GM12875 (cell line): ENCODE results near the gene SLC66A2.

Source experiments
- H3K4me3 ChIP-seq: one replicate; pipeline ENCODE4 v1.5.1; 2011; ENCODE audit warnings: low read depth, low read length, control low read depth
- TF ChIP-seq, protein P1 (sequence below): IDR thresholded peaks from 2 replicates; pipeline ENCODE4 v1.5.1; 2011; ENCODE audit warnings: low read depth, mild to moderate bottlenecking, control low read depth, inconsistent platforms, low read length, moderate library complexity, borderline replicate concordance; ENCODE audit not compliant: insufficient read depth

SLC66A2 gene

DNA sequence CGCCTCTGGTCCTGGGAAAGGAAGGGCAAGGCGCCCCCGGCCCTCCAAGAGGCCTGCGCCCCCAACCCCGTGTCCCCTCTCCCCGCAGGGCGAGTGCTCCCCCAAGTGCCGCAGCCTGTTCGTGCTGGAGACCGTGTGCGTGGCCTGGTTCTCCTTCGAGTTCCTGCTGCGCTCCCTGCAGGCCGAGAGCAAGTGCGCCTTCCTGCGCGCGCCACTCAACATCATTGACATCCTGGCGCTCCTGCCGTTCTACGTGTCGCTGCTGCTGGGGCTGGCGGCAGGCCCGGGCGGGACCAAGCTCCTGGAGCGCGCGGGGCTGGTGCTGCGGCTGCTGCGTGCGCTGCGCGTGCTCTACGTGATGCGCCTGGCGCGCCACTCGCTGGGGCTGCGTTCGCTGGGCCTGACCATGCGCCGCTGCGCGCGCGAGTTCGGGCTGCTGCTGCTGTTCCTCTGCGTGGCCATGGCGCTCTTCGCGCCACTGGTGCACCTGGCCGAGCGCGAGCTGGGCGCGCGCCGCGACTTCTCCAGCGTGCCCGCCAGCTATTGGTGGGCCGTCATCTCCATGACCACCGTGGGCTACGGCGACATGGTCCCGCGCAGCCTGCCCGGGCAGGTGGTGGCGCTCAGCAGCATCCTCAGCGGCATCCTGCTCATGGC, 52.4 kb downstream of the SLC66A2 start:
- no peak overlapping the region for H3K4me3 ChIP-seq

DNA sequence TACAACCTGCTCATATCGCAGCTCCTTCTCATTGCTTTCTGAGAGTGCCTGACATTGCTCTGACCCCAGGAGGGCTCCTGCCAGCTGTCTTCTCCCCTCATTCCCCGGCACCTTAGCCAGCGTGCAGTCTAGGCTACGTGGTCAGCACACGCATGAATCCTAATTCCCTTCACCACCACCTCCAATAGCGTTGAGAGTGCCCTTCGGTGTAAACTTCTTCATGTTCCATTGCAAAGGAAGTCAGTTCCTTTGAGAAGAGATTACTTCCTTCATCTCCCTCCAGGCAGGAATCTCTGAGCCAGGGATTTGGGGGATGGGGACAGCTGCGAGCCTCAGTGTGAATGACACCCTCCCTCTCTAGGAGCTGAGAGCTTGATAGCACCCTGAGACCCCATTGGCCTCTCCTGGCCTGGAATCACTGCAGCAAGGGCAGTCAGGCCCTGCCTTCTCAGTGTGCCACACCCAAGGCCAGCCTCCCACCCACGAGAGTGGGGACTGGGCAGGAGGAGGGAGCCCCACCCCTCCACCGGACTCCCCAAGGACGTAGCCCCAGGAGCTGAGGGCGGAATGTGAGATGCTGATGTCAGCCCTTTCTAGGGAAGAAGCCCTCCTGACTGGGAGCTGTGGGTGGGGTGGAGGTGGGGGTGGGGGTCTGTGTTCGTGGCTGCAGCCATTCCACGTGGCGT, 53.4 kb downstream of the SLC66A2 start:
- H3K4me3 ChIP-seq = no peak overlapping the region
- TF ChIP-seq, protein P1, sequence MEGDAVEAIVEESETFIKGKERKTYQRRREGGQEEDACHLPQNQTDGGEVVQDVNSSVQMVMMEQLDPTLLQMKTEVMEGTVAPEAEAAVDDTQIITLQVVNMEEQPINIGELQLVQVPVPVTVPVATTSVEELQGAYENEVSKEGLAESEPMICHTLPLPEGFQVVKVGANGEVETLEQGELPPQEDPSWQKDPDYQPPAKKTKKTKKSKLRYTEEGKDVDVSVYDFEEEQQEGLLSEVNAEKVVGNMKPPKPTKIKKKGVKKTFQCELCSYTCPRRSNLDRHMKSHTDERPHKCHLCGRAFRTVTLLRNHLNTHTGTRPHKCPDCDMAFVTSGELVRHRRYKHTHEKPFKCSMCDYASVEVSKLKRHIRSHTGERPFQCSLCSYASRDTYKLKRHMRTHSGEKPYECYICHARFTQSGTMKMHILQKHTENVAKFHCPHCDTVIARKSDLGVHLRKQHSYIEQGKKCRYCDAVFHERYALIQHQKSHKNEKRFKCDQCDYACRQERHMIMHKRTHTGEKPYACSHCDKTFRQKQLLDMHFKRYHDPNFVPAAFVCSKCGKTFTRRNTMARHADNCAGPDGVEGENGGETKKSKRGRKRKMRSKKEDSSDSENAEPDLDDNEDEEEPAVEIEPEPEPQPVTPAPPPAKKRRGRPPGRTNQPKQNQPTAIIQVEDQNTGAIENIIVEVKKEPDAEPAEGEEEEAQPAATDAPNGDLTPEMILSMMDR = no peak

More for the DNA sequence above, 52.4 kb downstream of the SLC66A2 start:
- TF ChIP-seq, protein P1 = no peak

DNA sequence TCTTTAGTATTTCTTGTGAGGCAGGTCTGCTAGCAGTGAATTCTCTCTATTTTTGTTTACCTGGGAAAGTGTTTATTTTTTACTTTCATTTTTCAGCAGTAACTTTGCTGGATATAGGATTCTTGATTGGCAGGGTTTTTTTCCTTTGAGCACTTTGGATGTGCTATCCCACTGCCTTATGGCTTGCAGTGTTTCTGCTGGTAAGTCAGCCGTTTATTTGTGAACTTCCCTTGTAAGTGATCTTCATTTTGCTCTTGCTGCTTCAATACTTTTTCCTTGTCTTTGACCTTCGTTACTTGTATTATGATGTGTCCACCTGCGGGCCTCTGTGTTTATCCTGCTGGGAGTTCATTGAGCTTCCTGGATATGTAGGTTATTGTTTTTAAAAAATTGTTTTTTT, 54.7 kb downstream of the SLC66A2 start:
- TF ChIP-seq, protein P1 = no peak
- H3K4me3 ChIP-seq = no peak overlapping the region

DNA sequence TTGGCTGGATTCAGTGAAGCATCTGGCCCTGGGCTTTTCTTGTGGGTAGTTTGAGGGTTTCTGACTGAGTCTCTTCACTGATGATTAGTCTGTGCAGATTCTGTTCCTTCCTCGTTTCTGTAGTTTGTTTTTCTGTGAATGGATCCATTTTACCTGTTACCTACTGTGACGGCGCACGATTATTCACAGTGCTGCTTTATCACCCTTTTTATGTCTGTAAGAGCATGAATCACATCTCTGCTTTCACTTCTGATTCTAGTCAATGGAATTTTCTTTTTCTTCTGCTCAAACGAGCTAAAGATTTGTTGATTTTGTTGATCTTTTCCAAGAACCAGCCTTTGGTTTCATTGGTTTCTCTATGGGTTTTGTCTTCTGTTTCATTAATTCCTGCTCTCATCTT, 60.8 kb downstream of the SLC66A2 start:
- TF ChIP-seq, protein P1 = no peak
- no peak overlapping the region for H3K4me3 ChIP-seq

DNA sequence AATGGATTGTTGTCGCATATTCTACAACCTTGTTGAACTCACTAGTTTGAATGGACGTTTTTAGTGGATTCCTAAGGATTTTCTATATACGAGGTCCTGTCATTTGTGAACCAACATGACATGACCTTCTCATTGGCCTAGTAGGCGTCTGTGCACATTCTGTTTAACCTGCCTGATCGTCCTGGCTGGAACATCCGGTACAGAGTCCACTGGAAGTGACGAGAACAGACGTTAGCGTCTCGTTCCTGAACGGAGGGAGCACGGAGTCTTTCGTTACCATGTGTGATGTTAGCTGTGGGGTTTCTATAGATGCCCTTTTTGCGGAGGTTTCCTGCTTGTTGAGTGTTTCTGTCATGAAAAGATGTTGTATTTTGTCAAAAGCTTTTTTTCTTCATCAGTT, 61.9 kb downstream of the SLC66A2 start:
- TF ChIP-seq, protein P1 = no peak
- no peak overlapping the region for H3K4me3 ChIP-seq

DNA sequence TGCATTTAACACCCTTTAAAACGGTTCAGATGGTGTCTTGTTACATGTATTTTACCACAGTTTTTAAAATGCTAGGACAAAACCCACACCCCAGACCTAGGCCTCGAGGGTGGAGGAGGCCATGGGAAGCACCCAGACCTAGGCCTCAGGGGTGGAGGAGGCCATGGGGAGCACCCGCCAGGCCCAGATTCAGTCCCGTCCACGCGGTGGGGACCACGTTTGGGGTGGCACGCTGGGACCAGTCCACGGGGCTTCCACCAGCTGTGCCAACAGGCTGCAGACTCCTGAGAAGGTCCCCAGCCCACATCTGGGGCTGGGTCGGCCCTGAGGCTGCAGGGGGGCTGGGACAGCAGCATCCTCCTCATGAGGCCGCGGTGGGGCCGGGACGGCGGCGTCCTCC, 63.4 kb downstream of the SLC66A2 start:
- TF ChIP-seq, protein P1 = no peak
- H3K4me3 ChIP-seq = no peak overlapping the region
